Hepatocyte (in vitro differentiated cells): ENCODE data around the gene KAZALD1.

ENCODE experiments used
- CTCF ChIP-seq: fragments of 200-600 bp; sonication (generic); IDR thresholded peaks from 2 replicates; pipeline ENCODE4 v1.5.1; 2016; ENCODE audit warnings: antibody characterized with exemption, mild to moderate bottlenecking; ENCODE audit not compliant: poor library complexity
- EZH2 ChIP-seq: fragments of 200-600 bp; sonication (generic); IDR thresholded peaks from 2 replicates; pipeline ENCODE4 v1.6.1; 2016; ENCODE audit warnings: antibody characterized with exemption, mild to moderate bottlenecking, borderline replicate concordance
- EZH2phosphoT487 ChIP-seq: fragments of 200-600 bp; sonication (generic); IDR thresholded peaks from one replicate; pipeline ENCODE4 v1.6.1; 2018; ENCODE audit warnings: antibody characterized with exemption, mild to moderate bottlenecking, low read depth, moderate library complexity; ENCODE audit not compliant: unreplicated experiment, severe bottlenecking

- no peak for TF ChIP-seq CTCF
- no peak for TF ChIP-seq EZH2
- no peak for TF ChIP-seq EZH2phosphoT487
These were observed 5.1 kb downstream of the KAZALD1 start for GRCh38 chr10:101066896-101067355.
